Measurements from ENCODE around the gene FIBP.

FIBP gene

GRCh38 chr11:65887723-65888162, 528 bp downstream of the FIBP start:
- no peak for DNase-seq

GRCh38 chr11:65886826-65887722, 1.2 kb downstream of the FIBP start:
- DNase-seq = no peak

GRCh38 chr11:65885808-65886536, 2.3 kb downstream of the FIBP start:
- no peak for DNase-seq

GRCh38 chr11:65885231-65885630, 3.0 kb downstream of the FIBP start:
- DNase-seq = no peak

GRCh38 chr11:65884716-65885092, 3.6 kb downstream of the FIBP start:
- DNase-seq = peak; percentile 74

- DNase-seq = no peak
Observed at GRCh38 chr11:65883786-65884715, 4.2 kb downstream of the FIBP start.

- no peak for DNase-seq
Observed at GRCh38 chr11:65883058-65883761, 5.1 kb downstream of the FIBP start.

GRCh38 chr11:65882120-65883057, 5.9 kb downstream of the FIBP start:
- no peak for DNase-seq

- no peak for DNase-seq
Observed at GRCh38 chr11:65880844-65881421, 7.3 kb downstream of the FIBP start.

- DNase-seq = no peak
Observed at GRCh38 chr11:65880027-65880426, 8.2 kb downstream of the FIBP start.

GRCh38 chr11:65879617-65880016, 8.7 kb downstream of the FIBP start, which contains the start of gene CTSW:
CTSW (plus strand) TSS chr11:65879837; CDS start chr11:65879855, 18 bp downstream.
- no peak for DNase-seq

GRCh38 chr11:65873318-65874156, 14.7 kb downstream of the FIBP start:
- DNase-seq = peak; percentile 87

GRCh38 chr11:65872586-65873317, 15.5 kb downstream of the FIBP start, which contains the start of gene EFEMP2:
EFEMP2 (minus strand) TSS chr11:65872800; CDS start chr11:65872354, 446 bp downstream.
- DNase-seq = no peak

- DNase-seq = no peak
Observed at GRCh38 chr11:65871811-65872548, 16.3 kb downstream of the FIBP start.

- DNase-seq = no peak
Observed at GRCh38 chr11:65870706-65871681, 17.3 kb downstream of the FIBP start.

GRCh38 chr11:65870307-65870658, 18.0 kb downstream of the FIBP start:
- DNase-seq = no peak
